ENCODE measurements around the gene INPP4B.

DNA sequence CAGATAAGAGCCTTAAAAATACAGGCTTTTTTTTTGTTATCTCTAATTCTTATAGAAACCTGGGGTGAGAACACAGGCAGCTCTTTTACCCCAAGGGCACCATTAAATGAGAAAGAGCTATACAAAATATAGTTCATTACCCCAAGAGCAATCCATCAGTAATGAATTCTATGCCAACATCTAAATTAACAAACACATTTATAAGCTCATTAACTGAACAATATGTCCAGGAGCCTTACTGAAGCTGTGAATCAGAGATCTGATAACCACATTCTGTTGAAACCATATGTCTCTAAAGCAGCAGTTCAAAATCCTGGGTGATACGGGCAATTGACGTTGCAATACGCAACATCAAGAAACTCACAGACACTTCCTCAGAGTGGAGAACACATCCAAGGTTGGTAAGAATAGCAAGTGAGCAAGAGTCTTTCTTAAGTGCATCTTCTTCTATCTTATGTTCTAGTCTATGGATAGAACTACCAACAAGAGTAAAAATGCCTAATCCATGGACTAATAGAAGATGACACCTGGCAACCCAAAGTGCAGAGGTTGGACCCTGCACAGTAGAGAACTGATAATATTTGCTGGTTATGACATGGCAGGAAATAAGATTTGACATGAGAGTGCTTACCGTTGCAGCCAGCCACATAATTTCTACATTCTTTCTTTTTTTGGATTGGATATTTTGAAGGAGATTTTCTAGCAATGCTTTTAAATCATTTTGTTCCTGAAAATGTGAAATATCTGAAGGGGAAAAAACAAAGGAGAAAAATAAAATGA is 760.4 kb downstream of the INPP4B start:
- TF ChIP-seq EZH2 (IDR thresholded peaks at IDR 0.05; ENCODE audit: low read length, missing control alignments), result no peak
- TF ChIP-seq, protein P1, sequence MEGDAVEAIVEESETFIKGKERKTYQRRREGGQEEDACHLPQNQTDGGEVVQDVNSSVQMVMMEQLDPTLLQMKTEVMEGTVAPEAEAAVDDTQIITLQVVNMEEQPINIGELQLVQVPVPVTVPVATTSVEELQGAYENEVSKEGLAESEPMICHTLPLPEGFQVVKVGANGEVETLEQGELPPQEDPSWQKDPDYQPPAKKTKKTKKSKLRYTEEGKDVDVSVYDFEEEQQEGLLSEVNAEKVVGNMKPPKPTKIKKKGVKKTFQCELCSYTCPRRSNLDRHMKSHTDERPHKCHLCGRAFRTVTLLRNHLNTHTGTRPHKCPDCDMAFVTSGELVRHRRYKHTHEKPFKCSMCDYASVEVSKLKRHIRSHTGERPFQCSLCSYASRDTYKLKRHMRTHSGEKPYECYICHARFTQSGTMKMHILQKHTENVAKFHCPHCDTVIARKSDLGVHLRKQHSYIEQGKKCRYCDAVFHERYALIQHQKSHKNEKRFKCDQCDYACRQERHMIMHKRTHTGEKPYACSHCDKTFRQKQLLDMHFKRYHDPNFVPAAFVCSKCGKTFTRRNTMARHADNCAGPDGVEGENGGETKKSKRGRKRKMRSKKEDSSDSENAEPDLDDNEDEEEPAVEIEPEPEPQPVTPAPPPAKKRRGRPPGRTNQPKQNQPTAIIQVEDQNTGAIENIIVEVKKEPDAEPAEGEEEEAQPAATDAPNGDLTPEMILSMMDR (conservative IDR thresholded peaks at IDR 0.05 in 1 of 2, IDR thresholded peaks at IDR 0.05 in 1 of 2; ENCODE audit: low read depth in 1 of 2, low read length in 2 of 2), result no peak

Data from fibroblast of lung (primary cell).